ENCODE measurements around the gene FZD10.

The FZD10 gene

DNA sequence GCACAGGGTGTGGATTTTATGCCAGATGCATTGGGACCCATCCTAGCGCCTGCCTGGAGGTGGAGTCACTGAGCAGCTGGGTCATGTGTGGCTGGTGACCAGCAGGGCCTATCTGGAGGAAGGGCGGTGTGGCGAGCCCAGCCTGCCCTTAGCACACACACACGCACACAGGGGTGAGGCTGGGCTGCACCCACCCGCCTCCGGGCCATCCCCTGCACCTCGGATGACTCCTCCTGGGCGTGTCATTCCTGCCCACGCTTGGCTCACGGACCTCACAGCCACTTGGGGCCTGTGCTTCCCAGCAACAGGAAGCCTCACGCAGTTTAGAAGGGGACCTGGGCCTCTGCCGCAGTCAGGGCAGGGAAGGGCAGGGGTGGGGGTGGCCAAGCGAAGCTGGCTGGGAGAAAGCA lies 36.2 kb upstream of the FZD10 start:
- no peaks in the 10 kb centered on the region for H3K4me1 Mint-ChIP-seq (ENCODE audit: low read depth in 2 of 2)
- no peak overlapping the region for H3K27ac Mint-ChIP-seq
- no peak overlapping the region for H3K4me3 Mint-ChIP-seq
- DNase-seq (no peak), ATAC-seq (replicated peaks) (no peak)
- H3K36me3 Mint-ChIP-seq (ENCODE audit: insufficient read depth), result no peaks in the 10 kb centered on the region
- no peaks in the 10 kb centered on the region for H3K27me3 Mint-ChIP-seq
- no peaks in the 10 kb centered on the region for H3K9me3 Mint-ChIP-seq

DNA sequence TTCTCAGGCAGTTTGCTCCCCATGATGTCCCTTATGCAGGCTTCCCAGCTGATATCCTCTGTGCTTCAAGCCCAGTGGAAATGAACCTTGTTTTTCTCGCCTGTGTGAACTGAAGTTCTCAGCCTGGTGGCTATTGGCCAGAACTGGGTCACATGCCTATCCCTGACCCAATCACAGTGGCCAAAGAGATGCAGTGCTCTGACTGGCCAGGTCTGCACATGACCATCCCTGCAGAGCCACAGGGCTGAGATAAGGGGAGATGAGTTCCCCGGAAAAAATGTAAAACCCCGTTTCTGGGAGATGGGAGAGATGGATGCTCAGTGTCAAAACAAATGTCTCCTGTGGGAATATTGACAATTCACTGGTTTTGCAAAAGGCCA lies 34.7 kb upstream of the FZD10 start:
- H3K27ac Mint-ChIP-seq, result no peak overlapping the region
- ATAC-seq (replicated peaks) (no peak), DNase-seq (no peak)
- no peaks in the 10 kb centered on the region for H3K4me1 Mint-ChIP-seq (ENCODE audit: low read depth in 2 of 2)
- peaks cover 0 to 5% of the 10 kb centered on the region in 2 donors for H3K27me3 Mint-ChIP-seq
- no peaks in the 10 kb centered on the region for H3K36me3 Mint-ChIP-seq (ENCODE audit: insufficient read depth)
- no peak overlapping the region for H3K4me3 Mint-ChIP-seq
- no peaks in the 10 kb centered on the region for H3K9me3 Mint-ChIP-seq

DNA sequence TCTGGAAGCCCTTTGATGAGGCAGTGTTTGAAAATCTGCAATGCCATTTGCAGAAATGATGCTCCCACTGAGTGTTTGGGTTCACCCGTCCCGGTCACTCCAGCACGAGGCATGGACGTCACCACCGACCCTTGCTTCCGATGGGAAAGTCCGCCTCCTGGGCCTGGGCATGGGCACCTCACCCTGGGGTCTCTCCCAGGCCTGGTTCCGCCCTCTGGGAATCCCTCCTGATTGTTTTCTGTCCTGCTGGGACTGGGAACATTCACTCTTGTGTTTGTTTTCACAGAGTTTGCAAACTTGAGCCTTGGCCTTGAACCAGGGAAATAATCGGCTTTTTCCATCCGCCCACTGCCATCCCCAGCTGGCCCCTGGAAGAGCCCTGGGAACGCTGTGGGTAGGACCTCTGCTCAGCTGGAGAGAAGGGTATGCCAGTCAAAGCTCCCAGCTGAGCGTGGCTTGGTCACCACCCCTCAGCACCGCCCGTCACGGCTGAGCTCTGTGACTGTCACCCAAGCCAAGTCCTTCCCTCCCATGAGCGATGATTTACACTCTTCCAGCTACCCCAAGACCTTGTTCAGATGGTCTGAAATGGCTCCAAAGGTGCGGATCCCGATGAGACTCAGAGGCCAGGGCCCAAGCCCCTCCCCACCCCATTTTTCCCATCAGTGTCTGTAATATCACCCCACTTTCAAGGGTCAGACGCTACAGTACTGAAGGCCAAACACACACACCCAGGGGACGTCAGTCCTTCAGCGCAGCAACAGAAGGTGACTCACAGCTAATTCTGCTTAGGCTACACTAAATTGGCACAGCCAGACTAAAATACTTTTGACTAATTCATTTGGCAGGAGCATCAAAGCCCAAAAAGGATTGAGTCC lies 34.1 kb upstream of the FZD10 start:
- no peak overlapping the region for H3K27ac Mint-ChIP-seq
- no peaks in the 10 kb centered on the region for H3K4me1 Mint-ChIP-seq (ENCODE audit: low read depth in 2 of 2)
- no peak overlapping the region for H3K4me3 Mint-ChIP-seq
- H3K36me3 Mint-ChIP-seq (ENCODE audit: insufficient read depth), result no peaks in the 10 kb centered on the region
- H3K9me3 Mint-ChIP-seq, result no peaks in the 10 kb centered on the region
- no peak for DNase-seq
- no peak for ATAC-seq (replicated peaks)
- H3K27me3 Mint-ChIP-seq, result peaks cover 0 to 7% of the 10 kb centered on the region in 2 donors

DNA sequence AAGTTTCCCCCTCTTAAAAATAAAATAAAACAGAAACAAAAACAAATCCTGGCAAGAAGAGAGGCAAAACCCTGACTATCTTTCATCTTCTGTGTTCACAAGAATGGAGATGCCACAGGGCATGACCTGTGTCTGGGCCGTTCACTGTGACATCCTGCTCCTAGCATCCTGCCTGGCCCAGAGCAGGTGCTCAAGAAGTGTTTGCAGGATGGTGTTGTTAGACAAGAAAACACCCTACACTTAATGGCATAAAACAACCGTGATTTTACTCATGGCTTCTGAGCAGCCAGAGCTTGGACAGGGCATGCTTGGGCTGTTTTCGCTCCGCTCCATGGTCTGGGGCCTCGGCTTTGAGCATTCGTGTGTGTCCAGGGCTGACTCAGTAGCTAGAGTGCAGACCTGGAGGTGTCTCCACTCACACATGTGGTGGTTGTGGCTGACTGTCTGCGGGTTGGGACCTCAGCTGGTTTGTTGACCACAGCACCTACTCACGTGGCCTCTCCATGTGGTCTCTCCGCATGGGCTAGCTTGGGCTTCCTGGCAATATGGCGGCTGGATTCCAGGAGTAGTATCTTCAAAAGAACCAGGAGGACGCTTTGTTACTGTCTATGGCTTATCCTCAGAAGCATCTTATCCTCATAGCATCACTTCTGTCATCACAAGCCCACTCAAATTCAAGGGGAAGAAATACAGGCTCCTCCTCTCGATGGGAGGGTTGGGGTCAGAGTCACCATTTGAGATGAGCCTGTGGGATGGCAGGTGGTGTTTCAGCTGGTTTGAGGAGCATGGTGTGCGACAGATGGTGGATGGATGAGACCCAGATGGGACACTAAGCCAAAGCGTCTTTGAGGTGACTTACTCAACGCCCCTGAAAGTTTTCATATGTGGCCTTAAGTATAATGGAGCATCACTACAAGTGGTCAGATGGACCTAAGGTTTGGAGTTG lies 33.2 kb upstream of the FZD10 start:
- peaks cover 2 to 8% of the 10 kb centered on the region in 2 donors for H3K9me3 Mint-ChIP-seq
- ATAC-seq (replicated peaks), result no peak

DNA sequence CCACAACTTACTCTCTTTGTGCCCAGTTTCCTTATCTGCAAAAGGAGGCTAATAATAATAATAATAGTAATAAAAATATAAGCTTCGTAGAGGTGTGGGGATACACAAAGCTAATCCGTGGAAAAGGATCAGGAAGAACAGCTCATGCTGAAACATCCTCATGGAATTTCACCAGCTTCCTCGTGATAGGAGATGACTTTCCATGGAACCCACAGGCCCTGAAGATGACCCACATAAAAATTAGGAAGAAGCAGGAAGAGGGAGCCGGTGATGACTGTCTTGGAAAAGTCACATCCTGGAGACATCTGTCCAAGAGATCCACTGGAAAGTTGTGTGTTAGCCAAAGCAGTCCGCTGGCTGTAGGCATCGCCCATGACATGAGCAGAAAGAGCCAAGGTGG lies 31.9 kb upstream of the FZD10 start:
- Mint-ChIP-seq H3K27me3 (peaks cover 0 to 16% of the 10 kb centered on the region in 2 donors), H3K4me1 (ENCODE audit: low read depth in 2 of 2) (no peaks in the 10 kb centered on the region)

More for the DNA sequence above, 33.2 kb upstream of the FZD10 start:
- Mint-ChIP-seq H3K36me3 (ENCODE audit: insufficient read depth) (no peaks in the 10 kb centered on the region), H3K4me1 (ENCODE audit: low read depth in 2 of 2) (no peaks in the 10 kb centered on the region), H3K27me3 (peaks cover 0 to 16% of the 10 kb centered on the region in 2 donors), H3K27ac (no peak overlapping the region), H3K4me3 (no peak overlapping the region)
- DNase-seq, result no peak

DNA sequence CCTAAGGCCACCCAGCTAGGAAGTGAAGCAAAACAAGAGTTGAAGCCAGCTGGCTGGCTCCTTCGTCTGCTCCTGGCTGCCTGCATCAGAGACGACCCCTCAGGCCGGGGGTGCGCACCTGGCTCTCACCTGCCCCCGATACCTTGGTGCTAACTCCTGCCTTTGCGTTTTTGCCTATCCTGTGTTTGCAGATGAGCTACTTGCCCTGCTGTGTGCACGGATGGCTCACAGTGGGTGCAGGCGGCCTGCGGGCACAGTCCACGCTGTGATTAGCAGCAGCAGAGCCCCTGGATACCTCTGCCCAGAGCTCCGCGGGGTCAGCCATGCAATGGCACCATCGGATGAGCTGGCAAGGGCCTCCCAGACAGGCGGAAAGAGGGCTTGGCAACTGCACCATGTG lies 31.2 kb upstream of the FZD10 start:
- Mint-ChIP-seq H3K4me3 (no peak overlapping the region), H3K36me3 (ENCODE audit: insufficient read depth) (no peaks in the 10 kb centered on the region), H3K27ac (no peak overlapping the region), H3K27me3 (peaks cover 0 to 16% of the 10 kb centered on the region in 2 donors), H3K9me3 (peaks cover 10 to 23% of the 10 kb centered on the region in 2 donors), H3K4me1 (ENCODE audit: low read depth in 2 of 2) (no peaks in the 10 kb centered on the region)
- DNase-seq, result no peak
- no peak for ATAC-seq (replicated peaks)

More for the DNA sequence above, 31.9 kb upstream of the FZD10 start:
- Mint-ChIP-seq H3K4me3 (no peak overlapping the region), H3K36me3 (ENCODE audit: insufficient read depth) (no peaks in the 10 kb centered on the region), H3K27ac (no peak overlapping the region), H3K9me3 (peaks cover 8 to 20% of the 10 kb centered on the region in 2 donors)
- no peak for ATAC-seq (replicated peaks)
- DNase-seq, result no peak

DNA sequence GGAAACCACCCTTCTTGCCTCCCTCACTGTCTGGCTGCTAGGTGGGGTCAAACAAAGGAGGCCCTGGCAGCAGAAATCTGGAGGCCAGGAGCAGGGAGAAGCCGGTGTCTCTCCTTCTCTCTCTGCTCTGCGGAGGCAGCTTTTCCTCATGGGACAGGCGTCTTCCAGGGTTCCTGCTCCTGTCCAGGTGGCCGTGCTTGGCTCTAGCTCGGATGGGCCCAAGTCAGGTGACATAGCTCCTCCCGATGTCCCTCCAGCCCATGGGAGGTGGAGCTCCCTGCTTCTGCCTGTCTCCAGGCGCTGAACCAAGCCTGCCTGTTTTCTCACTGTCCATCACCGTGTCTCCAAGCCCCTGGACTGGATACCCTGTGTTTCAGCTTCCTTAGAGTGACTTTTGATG lies 30.5 kb upstream of the FZD10 start:
- DNase-seq, result no peak
- no peak for ATAC-seq (replicated peaks)
- Mint-ChIP-seq H3K36me3 (ENCODE audit: insufficient read depth) (no peaks in the 10 kb centered on the region), H3K4me3 (no peak overlapping the region), H3K9me3 (peaks cover 10 to 23% of the 10 kb centered on the region in 2 donors), H3K27me3 (peaks cover 0 to 16% of the 10 kb centered on the region in 2 donors), H3K4me1 (ENCODE audit: low read depth in 2 of 2) (no peaks in the 10 kb centered on the region), H3K27ac (no peak overlapping the region)

DNA sequence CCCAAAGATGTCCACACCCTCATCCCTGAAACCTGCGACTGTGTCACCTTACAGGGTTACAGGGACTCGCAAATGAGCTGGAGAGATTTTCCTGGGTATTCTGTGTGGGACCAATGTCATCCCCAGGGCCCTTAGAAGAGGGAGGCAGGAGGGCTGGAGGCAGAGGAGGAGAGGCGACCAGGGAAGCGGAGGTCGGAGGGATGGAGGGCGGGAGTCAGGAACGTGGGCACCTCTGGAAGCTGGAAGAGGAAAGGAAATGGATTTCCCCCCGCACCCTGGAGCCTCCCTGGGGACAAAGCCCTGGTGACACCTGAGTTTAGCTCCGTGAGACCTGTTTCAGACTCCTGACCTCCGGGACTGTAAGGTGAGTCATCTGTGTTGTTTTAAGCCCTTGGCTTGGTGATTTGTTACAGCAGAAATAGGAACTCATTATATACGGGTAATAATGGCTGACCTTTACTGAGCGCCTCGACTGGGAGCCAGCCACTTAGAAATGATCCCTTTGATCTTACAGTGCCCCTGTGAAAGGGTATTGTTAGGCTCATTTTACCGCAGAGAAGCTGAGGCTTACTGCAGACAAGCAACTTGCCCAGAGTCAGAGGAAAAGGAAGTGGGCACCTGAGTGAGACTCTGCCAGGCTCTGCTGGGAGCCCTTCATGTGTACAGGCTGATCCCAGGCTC lies 29.3 kb upstream of the FZD10 start:
- no peak for ATAC-seq (replicated peaks)
- Mint-ChIP-seq H3K4me3 (no peak overlapping the region), H3K4me1 (ENCODE audit: low read depth in 2 of 2) (no peaks in the 10 kb centered on the region), H3K36me3 (ENCODE audit: insufficient read depth) (no peaks in the 10 kb centered on the region), H3K27ac (no peak overlapping the region), H3K27me3 (peaks cover 4 to 16% of the 10 kb centered on the region in 2 donors), H3K9me3 (peaks cover 10 to 23% of the 10 kb centered on the region in 2 donors)
- DNase-seq, result no peak

DNA sequence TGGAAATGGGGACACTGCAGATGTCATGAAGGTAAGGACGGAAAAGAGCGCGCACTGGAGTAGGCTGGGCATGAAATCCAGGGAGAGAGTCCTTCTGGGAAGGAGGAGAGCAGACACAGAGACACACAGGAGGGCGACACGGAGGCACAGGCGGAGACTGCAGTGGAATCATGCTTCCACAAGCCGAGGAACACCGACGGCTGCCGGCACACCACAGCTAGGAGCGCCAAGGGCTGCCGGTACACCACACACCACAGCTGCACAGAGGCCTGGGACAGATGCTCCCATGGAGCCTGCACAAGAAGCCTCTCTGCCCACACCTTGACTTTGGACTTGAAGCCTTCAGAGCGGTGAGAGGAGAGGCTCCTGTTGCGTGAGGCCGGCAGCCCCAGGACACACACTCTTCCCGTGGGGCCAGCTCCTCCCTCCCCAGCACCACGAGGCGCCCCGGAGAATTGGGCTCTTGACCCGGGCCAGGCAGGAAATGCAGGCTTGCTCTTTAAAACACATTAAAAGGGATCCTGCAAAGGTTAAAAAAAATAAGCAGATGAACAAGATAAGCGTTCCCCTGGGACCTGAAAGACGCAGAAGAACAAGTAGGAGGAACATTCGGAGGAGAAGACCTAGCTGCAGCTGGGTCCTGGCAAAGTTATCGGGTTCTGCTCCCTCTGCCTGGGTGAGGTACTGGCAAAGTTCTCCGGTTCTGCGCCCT lies 28.3 kb upstream of the FZD10 start:
- ATAC-seq (replicated peaks) (no peak), DNase-seq (no peak)
- H3K27ac Mint-ChIP-seq, result no peak overlapping the region
- H3K4me1 Mint-ChIP-seq (ENCODE audit: low read depth in 2 of 2), result no peaks in the 10 kb centered on the region
- no peak overlapping the region for H3K4me3 Mint-ChIP-seq
- H3K36me3 Mint-ChIP-seq (ENCODE audit: insufficient read depth), result no peaks in the 10 kb centered on the region
- H3K27me3 Mint-ChIP-seq, result peaks cover 4 to 16% of the 10 kb centered on the region in 2 donors
- peaks cover 10 to 23% of the 10 kb centered on the region in 2 donors for H3K9me3 Mint-ChIP-seq

DNA sequence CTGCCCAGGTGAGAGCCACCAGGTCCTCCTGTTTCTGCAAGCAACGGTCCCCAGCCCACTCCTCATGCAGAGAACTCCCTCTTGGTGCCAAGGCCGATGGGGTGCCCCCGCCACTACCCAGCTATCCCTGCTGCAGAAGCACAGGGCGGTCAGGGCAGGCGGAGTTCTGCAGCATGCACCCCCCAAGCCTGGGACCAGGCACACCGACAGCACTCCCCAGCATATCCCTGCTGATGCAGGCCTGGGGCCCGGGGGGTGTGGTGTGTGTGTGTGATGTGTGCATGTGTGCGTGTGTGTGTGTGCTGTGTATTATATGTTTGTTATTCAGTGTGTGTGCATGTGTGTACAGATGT lies 27.7 kb upstream of the FZD10 start:
- DNase-seq (no peak), ATAC-seq (replicated peaks) (no peak)
- peaks cover 10 to 23% of the 10 kb centered on the region in 2 donors for H3K9me3 Mint-ChIP-seq
- H3K4me1 Mint-ChIP-seq (ENCODE audit: low read depth in 2 of 2), result no peaks in the 10 kb centered on the region
- H3K4me3 Mint-ChIP-seq, result no peak overlapping the region
- H3K36me3 Mint-ChIP-seq (ENCODE audit: insufficient read depth), result no peaks in the 10 kb centered on the region
- H3K27me3 Mint-ChIP-seq, result peaks cover 4 to 16% of the 10 kb centered on the region in 2 donors
- no peak overlapping the region for H3K27ac Mint-ChIP-seq

DNA sequence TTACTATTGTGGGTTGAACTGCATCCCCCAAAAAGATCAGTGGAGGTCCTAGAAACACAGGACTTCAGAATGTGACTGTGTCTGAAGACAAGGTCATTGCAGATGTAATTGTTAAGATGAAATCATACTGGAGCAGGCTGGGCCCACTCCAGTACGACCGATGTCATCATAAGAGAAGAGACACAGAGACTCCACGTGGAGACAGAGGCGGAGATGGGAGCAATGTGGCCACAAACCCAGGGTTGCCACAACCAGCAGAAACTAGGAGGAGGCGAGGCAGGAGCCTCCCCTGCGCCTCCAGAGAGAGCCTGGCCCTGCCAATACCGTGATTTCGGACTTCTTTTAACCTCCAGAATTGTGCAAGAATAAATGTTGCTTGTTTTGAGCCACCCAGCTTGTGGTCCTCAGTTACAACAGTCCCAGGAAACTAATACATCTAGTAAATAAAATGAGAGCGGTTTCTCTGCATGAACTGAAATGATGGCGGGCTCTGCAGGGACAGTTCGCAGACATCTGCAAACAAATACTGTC lies 25.7 kb upstream of the FZD10 start:
- ATAC-seq (replicated peaks) (no peak), DNase-seq (no peak)
- H3K36me3 Mint-ChIP-seq (ENCODE audit: insufficient read depth), result no peaks in the 10 kb centered on the region
- peaks cover 4 to 22% of the 10 kb centered on the region in 2 donors for H3K27me3 Mint-ChIP-seq
- no peak overlapping the region for H3K4me3 Mint-ChIP-seq
- no peaks in the 10 kb centered on the region for H3K4me1 Mint-ChIP-seq (ENCODE audit: low read depth in 2 of 2)
- peaks cover 10 to 29% of the 10 kb centered on the region in 2 donors for H3K9me3 Mint-ChIP-seq
- no peak overlapping the region for H3K27ac Mint-ChIP-seq

DNA sequence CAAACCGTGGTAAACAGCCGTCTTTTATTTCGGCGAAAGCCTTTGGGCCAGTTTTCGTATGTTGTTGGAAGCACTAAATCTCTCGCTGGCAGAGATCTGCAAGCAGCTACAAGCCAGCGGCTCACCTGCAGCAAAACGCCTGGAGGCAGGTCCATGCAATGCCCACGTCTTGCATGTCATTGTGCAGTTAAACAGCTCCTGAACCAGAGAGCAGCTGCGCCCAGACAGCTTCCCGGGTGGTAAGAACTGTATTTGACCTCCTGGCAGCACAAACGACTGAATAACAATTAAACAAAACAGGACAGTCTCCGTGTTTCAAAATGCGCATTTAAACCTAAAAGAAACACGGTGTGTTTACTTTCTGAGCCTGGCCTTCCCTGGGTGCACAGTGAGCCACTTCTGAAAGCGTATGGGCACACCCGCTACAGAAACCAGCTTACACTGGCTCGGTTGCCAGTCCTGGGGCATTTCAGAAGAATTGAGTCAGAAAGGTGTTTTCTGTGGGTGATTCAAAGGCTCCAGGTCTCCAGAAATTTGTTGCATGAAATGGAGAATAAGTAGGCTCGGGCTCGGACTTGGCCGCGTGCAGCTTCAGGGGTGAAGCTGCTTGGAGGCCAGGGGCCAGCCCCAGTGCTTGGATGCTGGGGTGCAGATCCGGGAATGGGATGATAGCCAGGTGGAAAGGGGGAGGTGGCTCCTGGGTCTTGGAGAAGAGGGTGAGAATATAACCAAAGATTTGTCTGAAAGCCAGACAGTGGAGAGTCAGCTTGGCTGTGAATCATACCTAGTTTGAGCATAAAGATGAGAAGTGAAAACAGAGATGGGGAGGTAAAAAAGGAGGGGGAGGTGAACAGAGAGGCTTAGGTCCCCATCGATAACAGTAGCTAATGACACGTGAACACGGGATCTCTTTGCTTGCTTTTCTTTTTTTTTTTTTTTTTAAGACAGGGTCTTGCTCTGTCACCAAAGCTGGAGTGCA lies 24.9 kb upstream of the FZD10 start:
- peaks cover 4 to 24% of the 10 kb centered on the region in 2 donors for H3K27me3 Mint-ChIP-seq
- no peak overlapping the region for H3K4me3 Mint-ChIP-seq
- ATAC-seq (replicated peaks) (no peak), DNase-seq (no peak)
- H3K4me1 Mint-ChIP-seq (ENCODE audit: low read depth in 2 of 2), result no peaks in the 10 kb centered on the region
- H3K27ac Mint-ChIP-seq, result no peak overlapping the region
- H3K9me3 Mint-ChIP-seq, result peaks cover 10 to 30% of the 10 kb centered on the region in 2 donors
- no peaks in the 10 kb centered on the region for H3K36me3 Mint-ChIP-seq (ENCODE audit: insufficient read depth)

Data from effector memory CD8-positive, alpha-beta T cell (primary cell).